HG03196 (cell line): ENCODE results near the gene OR10D3.
"Not testable (repeated sequence)": the region's sequence is repeated elsewhere in the genome, so short reads cannot be mapped to it uniquely, and the experiment has no call there.

Experiments
- ATAC-seq: cut with Tn5 transposase; IDR thresholded peaks from one replicate; pipeline ENCODE4 v1.9.1; 2021; ENCODE audit not compliant: unreplicated experiment

The OR10D3 gene, protein sequence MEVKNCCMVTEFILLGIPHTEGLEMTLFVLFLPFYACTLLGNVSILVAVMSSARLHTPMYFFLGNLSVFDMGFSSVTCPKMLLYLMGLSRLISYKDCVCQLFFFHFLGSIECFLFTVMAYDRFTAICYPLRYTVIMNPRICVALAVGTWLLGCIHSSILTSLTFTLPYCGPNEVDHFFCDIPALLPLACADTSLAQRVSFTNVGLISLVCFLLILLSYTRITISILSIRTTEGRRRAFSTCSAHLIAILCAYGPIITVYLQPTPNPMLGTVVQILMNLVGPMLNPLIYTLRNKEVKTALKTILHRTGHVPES

GRCh38 chr11:124183068-124183467 is at the start of gene OR10D3:
Gene OR10D3 (plus strand): TSS chr11:124183345. CDS start chr11:124185270, 1,925 bp downstream.
- ATAC-seq: no peak

DNA sequence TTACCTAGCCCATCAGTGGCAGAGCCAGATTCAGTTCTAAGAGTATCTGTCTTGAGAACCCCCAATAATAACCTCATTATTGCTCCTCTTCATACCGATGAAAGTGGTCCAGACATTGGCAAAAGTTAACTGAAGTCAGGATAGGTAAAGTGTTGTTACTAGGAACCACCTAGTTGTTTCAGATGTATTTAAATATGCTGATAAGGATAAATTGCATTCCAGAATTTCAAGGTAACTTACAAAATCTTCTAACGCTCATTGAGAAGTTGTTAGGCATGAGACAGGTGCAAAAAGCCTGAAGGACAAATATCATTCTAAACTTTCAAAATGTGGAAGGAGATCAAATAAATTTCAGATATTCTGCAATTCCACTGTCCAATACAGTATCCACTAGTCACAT is 40.1 kb upstream of the OR10D3 start:
- ATAC-seq: no peak

- ATAC-seq: no peak
Observed at GRCh38 chr11:124147951-124148350, 35.2 kb upstream of the OR10D3 start.

DNA sequence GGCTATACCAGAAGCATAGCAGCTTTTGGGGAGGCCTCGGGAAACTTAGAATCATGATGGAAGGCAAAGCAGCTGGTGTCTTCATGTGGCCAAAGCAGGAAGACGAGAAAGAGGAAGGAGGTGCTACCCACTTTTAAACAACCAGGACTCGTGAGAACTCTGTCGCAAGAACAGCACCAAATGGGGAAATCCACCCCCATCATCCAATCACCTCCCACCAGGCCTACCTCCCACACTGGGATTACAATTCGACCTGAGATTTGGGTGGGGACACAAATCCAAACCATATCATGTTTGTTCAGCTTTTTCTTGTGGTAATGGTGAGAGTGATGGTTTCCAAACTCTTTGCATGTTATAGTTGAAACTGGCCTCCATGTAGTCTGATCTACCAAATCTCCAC is 32.5 kb upstream of the OR10D3 start:
- no peak for ATAC-seq

DNA sequence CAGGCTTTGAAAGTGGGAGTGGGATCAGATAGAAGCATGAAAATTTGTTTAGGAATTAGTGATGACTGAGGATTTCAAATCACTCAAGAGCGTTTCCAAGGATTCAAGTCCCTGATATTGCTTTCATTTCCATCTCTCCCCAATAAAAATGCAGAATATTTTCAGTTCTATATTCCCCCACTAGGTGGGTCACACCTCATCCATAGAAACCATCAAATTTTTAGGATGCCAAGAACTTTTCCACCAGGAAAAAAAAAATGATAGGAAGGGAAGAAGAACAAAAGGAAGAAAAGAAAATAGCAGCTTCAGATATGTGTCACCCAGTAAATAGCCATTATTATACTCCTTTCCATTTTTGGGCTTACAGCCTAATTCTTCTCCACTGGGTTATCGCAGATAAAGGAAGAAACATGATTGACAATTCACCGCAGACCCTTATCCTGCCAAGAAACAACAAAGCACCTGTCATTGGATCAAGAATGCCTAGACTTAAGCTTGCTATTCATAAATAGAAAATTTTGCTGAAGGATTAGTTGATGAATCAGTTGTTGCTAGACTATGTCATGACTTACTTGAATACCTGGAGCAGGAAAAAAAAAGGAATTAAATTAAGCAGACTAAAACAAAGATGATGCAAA is 30.3 kb upstream of the OR10D3 start:
- ATAC-seq: no peak

GRCh38 chr11:124153821-124154220 is 29.3 kb upstream of the OR10D3 start:
- ATAC-seq: no peak

DNA sequence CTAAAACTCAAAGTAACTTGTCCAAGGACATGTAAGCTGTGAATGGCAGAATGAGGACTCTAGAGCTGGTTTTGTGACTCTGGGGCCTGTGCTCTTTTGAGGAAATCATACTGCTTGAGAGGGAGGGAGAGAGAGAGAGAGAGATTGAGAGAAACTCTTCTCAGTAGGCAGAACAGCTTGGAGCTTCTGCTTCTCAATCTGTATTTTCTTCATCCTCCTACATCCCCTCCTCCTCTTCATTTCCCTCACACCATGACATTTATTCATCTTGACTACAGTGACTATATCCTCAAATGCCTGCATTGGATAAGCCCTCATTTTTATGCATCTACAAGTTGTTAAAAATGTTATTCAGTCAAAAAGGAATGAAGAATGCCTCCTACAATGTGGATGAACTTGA is 23.7 kb upstream of the OR10D3 start:
- no peak for ATAC-seq

DNA sequence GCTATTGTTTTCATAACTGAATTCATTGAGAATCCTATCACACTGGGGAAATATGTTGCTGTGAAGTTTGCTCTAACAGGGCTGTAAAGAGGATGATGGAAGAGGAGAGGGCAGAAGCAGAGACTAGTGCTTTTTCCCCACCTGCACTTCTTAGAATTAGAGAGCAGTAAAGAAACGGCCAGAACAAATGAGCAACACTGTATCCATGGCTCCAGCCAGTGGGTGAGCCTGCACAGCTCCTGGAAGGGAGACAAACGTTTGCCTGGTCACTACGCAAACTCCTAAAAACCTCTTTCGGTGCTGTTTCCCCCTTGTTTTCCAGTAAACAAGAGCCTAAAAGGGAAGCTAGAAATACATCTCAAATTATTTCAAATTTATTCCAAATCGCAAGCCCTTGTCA is 22.2 kb upstream of the OR10D3 start:
- ATAC-seq: no peak

DNA sequence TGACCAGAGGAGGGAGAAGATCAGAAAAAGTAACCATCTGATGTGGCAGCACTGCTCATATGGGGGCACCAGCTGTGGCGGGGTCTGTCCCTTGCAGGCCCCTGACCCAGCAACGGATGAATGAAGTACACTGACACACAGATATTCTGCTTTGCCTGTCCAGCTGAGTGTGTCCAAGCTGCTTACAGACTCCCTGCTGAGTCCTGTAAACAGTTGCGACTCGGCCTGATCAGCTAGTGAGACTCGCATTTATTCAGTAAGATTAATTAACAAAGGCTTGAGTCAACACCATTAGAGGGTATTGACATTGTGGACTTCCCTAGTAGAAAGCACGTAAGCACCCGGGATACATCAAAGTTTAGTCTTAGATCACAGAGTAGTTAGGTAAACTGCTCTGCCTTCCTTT is 15.3 kb upstream of the OR10D3 start:
- ATAC-seq: no peak

DNA sequence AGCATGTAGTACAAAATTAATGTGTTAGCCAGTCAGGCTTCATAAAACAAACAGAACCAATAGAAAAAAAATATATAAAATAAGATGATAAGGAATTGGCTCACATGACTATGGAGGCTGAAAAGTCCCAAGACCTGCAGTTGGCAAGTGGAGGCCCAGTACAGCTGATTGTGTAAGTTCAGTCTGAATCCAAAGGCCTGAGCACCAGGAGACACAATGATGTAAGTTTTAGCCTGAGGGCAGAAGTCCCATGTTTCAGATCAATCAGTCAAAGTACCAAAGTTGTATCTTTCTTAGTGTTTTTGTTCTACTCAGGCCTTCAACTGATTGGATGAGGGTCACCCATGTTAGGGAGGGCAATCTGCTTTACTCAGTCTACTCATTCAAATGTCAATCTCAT is 14.3 kb upstream of the OR10D3 start:
- ATAC-seq: no peak

- not testable (repeated sequence) for ATAC-seq
Observed at GRCh38 chr11:124170315-124170714, 12.8 kb upstream of the OR10D3 start.

DNA sequence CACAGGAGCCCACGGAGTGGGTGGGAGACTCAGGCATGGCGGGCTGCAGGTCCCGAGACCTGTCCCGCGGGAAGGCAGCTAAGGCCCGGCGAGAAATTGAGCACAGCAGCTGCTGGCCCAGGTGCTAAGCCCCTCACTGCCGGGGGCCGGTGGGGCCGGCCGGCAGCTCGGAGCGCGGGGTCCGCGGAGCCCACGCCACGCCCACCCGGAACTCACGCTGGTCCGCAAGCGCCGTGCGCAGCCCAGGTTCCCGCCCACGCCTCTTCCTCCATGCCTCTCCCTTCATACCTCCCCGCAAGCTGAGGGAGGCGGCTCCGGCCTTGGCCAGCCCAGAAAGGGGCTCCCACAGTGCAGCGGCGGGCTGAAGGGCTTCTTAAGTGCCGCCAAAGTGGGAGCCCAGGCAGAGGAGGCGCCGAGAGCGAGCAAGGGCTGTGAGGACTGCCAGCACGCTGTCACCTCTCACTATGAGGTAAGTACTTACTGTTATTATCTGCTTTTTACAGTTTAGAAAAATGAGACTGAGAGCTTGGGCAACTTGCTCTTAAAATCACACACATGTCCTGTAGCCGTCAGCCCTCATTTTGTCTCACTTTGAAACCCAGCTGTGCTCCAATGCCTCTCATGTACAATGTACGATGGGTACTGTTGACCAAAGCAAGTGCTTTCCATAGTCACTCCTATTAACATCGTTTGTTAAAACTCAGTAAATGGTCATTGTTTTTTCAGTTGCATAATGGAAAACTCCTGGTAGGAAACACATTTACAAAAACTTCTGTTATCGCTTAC is 12.2 kb upstream of the OR10D3 start:
- ATAC-seq: no peak

DNA sequence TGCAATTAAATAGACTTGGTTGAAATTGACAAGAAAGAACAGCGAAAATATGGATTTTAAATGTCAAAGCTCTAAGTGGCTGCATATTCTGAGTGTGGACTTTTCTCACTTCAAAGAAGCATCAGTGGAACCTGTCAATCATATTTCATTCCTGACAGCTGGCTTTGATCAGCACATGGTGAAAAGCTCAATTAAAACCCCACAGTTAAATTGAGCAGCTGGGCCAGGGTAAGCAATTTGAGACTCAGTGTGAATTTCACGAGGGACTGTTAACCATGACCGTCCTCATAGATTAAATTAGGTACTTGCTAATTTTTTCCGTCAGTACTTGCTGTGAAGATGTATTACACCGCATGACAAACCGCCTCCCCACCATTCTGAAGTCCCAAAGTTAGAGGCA is 11.0 kb upstream of the OR10D3 start:
- ATAC-seq: no peak

DNA sequence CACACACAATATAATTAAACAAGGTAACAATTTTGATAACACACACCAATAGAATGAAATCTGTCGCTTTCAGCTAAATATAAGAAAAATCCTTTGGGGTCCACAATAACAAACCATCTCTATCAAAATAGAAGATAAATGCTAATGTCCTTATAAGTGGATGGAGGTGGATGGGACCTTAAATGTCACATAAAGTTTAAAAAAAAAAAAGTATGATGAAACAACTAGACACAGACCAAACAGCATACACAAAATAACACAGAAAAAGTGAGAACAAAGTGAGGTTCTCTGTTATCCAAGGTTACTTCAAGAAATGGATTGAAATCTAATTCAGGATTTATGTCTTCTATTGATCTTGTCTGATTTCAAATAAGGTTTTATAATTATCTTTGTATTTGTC is 10.5 kb upstream of the OR10D3 start:
- no peak for ATAC-seq

DNA sequence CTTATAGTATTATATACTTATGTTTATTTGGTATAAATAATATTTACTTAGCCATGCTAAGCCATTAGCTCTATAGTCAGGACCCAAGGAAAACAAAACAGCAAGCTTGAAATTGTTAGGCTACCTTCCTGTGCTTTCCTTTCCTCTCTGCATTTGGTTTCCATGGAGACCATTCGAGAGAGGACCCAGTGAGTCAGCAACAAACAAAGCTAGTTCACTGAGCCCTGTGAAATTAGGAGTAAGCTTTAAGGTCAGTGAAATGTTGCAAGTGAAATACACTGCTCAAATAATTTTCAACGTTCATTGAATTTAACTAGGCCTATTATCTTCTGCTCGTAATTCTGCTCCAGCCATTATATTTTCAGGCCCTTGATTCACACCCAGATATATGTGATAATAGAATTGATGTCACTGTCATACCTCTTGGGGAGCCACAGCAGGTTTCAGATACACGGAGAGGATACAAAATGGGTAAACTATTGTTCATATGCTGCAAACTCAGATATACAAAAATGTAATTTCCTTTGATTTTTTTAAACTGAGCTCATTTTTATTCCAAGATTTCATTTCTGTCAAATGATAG is 9.1 kb upstream of the OR10D3 start:
- no peak for ATAC-seq

- ATAC-seq: no peak
Observed at GRCh38 chr11:124176925-124177715, 6.0 kb upstream of the OR10D3 start.

- ATAC-seq: no peak
Observed at GRCh38 chr11:124179310-124179709, 3.8 kb upstream of the OR10D3 start.

- ATAC-seq: no peak
Observed at GRCh38 chr11:124190298-124191139, 7.4 kb downstream of the OR10D3 start.

DNA sequence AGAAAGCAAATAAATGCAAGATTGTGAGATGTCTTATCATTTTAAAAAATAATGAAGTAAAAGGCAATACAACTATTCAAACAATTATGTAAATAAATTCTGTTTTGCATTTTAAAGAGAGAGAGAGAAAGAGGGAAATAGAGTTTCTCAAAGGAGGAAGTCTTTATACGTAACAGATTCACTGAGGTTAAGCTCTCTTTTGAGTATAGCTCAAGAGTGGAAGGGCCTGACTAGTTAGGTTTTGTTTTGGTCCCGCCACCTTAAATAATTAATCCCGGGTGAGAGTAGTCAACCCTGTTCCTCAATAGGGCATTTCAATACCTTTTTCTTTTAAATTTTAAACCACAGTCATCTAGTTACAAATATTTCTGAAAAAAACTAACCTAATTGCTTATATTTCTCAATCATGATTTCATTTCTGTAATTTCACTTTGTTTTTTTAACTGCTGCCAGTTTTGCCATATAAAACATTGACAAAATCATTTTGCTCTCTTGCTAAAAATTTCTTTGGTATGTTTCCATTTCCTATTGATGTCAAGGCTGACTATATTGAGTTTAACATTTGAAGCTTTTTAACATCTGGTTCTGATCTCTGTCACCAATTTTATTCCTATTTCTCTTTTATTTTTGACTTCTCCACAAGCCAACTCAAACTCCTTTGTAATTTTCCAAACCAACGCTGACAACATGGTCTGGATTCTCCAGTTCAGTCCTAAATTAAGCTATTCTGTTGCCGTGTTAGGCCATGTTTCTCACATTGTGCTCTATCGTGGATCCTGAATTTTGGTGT is 10.3 kb downstream of the OR10D3 start:
- ATAC-seq: peak; percentile 52
